ENCODE results near the gene OR4K17. TPM values are rescaled to one million over a fixed set of nuclear protein-coding genes. Genes with fewer than 3 reads are reported as not detected.

Gene OR4K17
- total RNA-seq: not detected in 2 replicates

GRCh38 chr14:20110438-20110837, at the start of gene OR4K17:
Gene OR4K17, plus strand, starts transcription at chr14:20110739. Its CDS starts 6,761 bp downstream, at chr14:20117500.

GRCh38 chr14:20138520-20138919, 28.0 kb downstream of the OR4K17 start, which contains the start of gene OR4N5:
Gene OR4N5, plus strand, starts transcription at chr14:20138820. Its CDS starts 4,916 bp downstream, at chr14:20143736.

Small RNA genes lying within 50 kb of the gene (small RNA-seq; reads per million reads assigned to genes)
- not detected for gene RNA5SP380

Other genes with a start within 250 kb of the OR4K17 start
- gene OR4K2, start 235.6 kb upstream of the OR4K17 start, total RNA-seq: not detected in 2 replicates
- gene OR4K5, start 190.1 kb upstream of the OR4K17 start, total RNA-seq: not detected in 2 replicates
- not detected in 2 replicates for gene OR4K1, start 179.8 kb upstream of the OR4K17 start, total RNA-seq
- not detected in 2 replicates for gene OR4K15, start 135.1 kb upstream of the OR4K17 start, total RNA-seq
- gene OR4Q2, start 108.6 kb upstream of the OR4K17 start, total RNA-seq: not detected in 2 replicates
- not detected in 2 replicates for gene OR4K14, start 91.4 kb upstream of the OR4K17 start, total RNA-seq
- not detected in 2 replicates for gene OR4K13, start 74.7 kb upstream of the OR4K17 start, total RNA-seq
- not detected in 2 replicates for gene OR4L1, start 50.7 kb upstream of the OR4K17 start, total RNA-seq
- not detected in 2 replicates for gene OR4N5, start 28.1 kb downstream of the OR4K17 start, total RNA-seq
- gene OR11G2, start 80.2 kb downstream of the OR4K17 start, total RNA-seq: not detected in 2 replicates
- not detected in 2 replicates for gene OR11H6, start 113.0 kb downstream of the OR4K17 start, total RNA-seq
- gene OR11H7, start 118.2 kb downstream of the OR4K17 start, total RNA-seq: not detected in 2 replicates
- gene OR11H4, start 128.5 kb downstream of the OR4K17 start, total RNA-seq: not detected in 2 replicates
- 15.7 and 17.6 TPM in 2 replicates for gene TTC5, start 195.2 kb downstream of the OR4K17 start, total RNA-seq
- gene CCNB1IP1, start 222.5 kb downstream of the OR4K17 start, total RNA-seq: 40.1 and 40.6 TPM in 2 replicates
- 7.3 and 11.2 TPM in 2 replicates for gene PARP2, start 232.9 kb downstream of the OR4K17 start, total RNA-seq

Measured in articular chondrocyte of knee joint (primary cell).